Measurements from ENCODE around the gene DCDC2B. TPM values are rescaled to one million over a fixed set of nuclear protein-coding genes. Genes with fewer than 3 reads are reported as not detected.

Gene DCDC2B
- total and polyA plus RNA-seq, 2 of the 13 experiments (the other 11 are each of a cell fraction or from before 2014, with no cell fraction given) = not detected

DNA sequence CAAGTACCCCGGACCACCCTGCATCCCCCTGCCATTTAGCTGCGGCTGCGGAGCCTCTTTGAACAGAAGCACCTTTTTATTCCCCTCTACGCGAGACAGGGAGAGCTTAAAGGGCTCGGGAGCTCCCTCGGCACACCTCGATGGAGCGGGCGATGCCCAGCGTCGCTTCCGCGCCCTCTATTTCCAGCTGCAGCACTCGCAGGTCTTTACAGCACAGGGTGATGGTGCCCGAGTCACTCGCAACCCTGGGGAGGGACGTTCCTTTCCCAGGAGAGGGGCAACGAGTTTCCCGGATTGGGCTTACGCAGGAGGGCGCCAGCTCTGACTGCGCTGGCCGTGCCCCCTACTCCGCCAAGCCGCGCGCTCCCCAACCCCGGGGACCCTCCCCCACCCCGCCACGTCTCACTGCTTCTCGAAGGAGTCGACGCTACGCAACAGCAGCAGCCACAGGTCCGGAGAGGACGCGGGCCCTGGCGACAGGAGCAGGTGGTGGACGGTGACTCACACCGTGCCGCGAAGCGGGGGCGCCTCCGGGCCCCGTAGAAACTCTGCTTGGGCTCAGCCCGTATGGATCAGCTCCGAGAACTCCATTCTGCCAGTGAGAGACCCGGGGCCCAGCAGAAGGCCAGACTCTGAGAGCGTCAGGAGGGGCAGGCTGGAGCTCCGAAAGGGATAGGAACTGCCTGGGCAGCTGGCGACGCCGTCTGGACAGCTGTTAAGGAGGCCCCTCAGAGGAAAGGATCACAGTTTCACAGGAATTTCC, 32.3 kb downstream of the DCDC2B start (continued):
- TF ChIP-seq, protein P1, sequence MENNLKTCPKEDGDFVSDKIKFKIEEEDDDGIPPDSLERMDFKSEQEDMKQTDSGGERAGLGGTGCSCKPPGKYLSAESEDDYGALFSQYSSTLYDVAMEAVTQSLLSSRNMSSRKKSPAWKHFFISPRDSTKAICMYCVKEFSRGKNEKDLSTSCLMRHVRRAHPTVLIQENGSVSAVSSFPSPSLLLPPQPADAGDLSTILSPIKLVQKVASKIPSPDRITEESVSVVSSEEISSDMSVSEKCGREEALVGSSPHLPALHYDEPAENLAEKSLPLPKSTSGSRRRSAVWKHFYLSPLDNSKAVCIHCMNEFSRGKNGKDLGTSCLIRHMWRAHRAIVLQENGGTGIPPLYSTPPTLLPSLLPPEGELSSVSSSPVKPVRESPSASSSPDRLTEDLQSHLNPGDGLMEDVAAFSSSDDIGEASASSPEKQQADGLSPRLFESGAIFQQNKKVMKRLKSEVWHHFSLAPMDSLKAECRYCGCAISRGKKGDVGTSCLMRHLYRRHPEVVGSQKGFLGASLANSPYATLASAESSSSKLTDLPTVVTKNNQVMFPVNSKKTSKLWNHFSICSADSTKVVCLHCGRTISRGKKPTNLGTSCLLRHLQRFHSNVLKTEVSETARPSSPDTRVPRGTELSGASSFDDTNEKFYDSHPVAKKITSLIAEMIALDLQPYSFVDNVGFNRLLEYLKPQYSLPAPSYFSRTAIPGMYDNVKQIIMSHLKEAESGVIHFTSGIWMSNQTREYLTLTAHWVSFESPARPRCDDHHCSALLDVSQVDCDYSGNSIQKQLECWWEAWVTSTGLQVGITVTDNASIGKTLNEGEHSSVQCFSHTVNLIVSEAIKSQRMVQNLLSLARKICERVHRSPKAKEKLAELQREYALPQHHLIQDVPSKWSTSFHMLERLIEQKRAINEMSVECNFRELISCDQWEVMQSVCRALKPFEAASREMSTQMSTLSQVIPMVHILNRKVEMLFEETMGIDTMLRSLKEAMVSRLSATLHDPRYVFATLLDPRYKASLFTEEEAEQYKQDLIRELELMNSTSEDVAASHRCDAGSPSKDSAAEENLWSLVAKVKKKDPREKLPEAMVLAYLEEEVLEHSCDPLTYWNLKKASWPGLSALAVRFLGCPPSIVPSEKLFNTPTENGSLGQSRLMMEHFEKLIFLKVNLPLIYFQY (CRISPR knock-in tag; IDR thresholded peaks at IDR 0.05; ENCODE audit: borderline replicate concordance) = peak; percentile 71; the same call in 1 of the 2 replicates
- TF ChIP-seq SALL2 (CRISPR knock-in tag; IDR thresholded peaks at IDR 0.05) (0 out of 2 replicates have a peak, but pooled peaks have one; percentile 50), ZNF558 (CRISPR knock-in tag; IDR thresholded peaks at IDR 0.05; ENCODE audit: borderline replicate concordance) (peak; percentile 44; the same call in 1 of the 2 replicates), PRMT3 (CRISPR knock-in tag; IDR thresholded peaks at IDR 0.05; ENCODE audit: borderline replicate concordance, low read depth) (no peak), YEATS4 (CRISPR knock-in tag; IDR thresholded peaks at IDR 0.05; ENCODE audit: borderline replicate concordance) (peak; percentile 38; the same call in 1 of the 2 replicates), ZBTB20 (CRISPR knock-in tag; IDR thresholded peaks at IDR 0.05; ENCODE audit: borderline replicate concordance, low read depth) (peak; percentile 61; the same call in 1 of the 2 replicates), ZNF451 (CRISPR knock-in tag; IDR thresholded peaks at IDR 0.05) (peak; percentile 67; the same call in 1 of the 2 replicates), CCAR2 (optimal IDR thresholded peaks at IDR 0.05; ENCODE audit: low read depth, low read length) (no peak), ERF (CRISPR knock-in tag; IDR thresholded peaks at IDR 0.05) (peak; percentile 78), ELF1 (CRISPR knock-in tag; IDR thresholded peaks at IDR 0.05) (no peak)
- TF ChIP-seq, protein P2, sequence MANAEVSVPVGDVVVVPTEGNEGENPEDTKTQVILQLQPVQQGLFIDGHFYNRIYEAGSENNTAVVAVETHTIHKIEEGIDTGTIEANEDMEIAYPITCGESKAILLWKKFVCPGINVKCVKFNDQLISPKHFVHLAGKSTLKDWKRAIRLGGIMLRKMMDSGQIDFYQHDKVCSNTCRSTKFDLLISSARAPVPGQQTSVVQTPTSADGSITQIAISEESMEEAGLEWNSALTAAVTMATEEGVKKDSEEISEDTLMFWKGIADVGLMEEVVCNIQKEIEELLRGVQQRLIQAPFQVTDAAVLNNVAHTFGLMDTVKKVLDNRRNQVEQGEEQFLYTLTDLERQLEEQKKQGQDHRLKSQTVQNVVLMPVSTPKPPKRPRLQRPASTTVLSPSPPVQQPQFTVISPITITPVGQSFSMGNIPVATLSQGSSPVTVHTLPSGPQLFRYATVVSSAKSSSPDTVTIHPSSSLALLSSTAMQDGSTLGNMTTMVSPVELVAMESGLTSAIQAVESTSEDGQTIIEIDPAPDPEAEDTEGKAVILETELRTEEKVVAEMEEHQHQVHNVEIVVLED (CRISPR knock-in tag; IDR thresholded peaks at IDR 0.05; ENCODE audit: borderline replicate concordance) = no peak
- TF ChIP-seq, protein P3, sequence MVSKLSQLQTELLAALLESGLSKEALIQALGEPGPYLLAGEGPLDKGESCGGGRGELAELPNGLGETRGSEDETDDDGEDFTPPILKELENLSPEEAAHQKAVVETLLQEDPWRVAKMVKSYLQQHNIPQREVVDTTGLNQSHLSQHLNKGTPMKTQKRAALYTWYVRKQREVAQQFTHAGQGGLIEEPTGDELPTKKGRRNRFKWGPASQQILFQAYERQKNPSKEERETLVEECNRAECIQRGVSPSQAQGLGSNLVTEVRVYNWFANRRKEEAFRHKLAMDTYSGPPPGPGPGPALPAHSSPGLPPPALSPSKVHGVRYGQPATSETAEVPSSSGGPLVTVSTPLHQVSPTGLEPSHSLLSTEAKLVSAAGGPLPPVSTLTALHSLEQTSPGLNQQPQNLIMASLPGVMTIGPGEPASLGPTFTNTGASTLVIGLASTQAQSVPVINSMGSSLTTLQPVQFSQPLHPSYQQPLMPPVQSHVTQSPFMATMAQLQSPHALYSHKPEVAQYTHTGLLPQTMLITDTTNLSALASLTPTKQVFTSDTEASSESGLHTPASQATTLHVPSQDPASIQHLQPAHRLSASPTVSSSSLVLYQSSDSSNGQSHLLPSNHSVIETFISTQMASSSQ (IDR thresholded peaks at IDR 0.05; ENCODE audit: low read depth) = no peak
- TF ChIP-seq, protein P3 (CRISPR knock-in tag; IDR thresholded peaks at IDR 0.05; ENCODE audit: borderline replicate concordance) = peak; percentile 36; the same call in 1 of the 2 replicates
- TF ChIP-seq, protein P4, sequence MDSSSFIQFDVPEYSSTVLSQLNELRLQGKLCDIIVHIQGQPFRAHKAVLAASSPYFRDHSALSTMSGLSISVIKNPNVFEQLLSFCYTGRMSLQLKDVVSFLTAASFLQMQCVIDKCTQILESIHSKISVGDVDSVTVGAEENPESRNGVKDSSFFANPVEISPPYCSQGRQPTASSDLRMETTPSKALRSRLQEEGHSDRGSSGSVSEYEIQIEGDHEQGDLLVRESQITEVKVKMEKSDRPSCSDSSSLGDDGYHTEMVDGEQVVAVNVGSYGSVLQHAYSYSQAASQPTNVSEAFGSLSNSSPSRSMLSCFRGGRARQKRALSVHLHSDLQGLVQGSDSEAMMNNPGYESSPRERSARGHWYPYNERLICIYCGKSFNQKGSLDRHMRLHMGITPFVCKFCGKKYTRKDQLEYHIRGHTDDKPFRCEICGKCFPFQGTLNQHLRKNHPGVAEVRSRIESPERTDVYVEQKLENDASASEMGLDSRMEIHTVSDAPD (CRISPR knock-in tag; IDR thresholded peaks at IDR 0.05) = no peak
- TF ChIP-seq, protein P5, sequence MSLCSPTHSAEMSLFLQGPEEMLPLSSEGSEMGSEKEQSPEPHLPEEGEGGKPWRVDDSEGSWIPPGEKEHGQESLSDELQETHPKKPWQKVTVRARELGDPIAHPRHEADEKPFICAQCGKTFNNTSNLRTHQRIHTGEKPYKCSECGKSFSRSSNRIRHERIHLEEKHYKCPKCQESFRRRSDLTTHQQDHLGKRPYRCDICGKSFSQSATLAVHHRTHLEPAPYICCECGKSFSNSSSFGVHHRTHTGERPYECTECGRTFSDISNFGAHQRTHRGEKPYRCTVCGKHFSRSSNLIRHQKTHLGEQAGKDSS (CRISPR knock-in tag; IDR thresholded peaks at IDR 0.05; ENCODE audit: borderline replicate concordance, low read depth) = peak; percentile 88; the same call in 1 of the 2 replicates
